Activated T-cell treated with anti-CD3 and anti-CD28 coated beads for 48 hours (primary cell): ENCODE measurements around the gene SGK1.
"Not testable (repeated sequence)": the region's sequence is repeated elsewhere in the genome, so short reads cannot be mapped to it uniquely, and the experiment has no call there.

ENCODE experiments used
- DNase-seq: peaks from one replicate; pipeline ENCODE4 v3.0.0-alpha.2; 2020; ENCODE audit warnings: low read depth

SGK1 gene

GRCh38 chr6:134328138-134328537 lies 10.2 kb upstream of the SGK1 start:
- no peak for DNase-seq

DNA sequence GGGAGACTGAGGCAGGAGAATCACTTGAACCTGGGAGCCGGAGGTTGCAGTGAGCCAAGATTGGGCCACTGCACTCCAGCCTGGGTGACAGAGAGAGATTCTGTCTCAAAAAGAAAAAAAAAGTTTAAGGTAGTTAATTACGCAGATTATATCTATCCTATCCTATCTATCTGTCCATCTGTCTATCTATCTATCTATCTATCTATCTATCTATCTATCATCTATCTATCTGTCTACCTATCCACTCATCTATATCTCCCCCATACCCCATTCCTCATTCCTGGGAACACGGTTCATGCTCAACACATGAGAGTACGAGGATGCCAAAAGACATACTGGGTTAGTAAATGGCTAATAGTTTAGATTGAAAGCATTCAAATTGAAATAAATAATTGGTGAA lies 8.3 kb upstream of the SGK1 start:
- DNase-seq: not testable (repeated sequence)

DNA sequence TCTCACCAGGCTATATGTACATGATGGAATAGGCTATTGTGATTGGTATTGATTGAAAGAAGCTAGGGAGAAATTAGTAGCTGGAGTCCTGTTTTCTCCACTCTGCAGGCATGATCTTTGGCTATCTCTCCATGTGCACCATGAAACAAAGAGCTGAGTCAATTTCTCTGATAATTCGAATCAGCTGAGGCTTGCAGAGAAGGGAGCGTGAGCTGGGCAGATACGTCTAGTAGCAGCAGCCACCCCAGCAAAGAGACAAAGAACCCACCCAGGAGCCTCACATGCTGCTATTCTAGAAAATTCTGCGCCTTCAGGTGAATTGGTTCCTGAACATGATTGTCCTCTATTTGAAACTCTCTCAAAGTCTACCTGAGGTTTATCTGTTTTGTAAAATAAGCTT lies 6.9 kb upstream of the SGK1 start:
- DNase-seq: no peak

DNA sequence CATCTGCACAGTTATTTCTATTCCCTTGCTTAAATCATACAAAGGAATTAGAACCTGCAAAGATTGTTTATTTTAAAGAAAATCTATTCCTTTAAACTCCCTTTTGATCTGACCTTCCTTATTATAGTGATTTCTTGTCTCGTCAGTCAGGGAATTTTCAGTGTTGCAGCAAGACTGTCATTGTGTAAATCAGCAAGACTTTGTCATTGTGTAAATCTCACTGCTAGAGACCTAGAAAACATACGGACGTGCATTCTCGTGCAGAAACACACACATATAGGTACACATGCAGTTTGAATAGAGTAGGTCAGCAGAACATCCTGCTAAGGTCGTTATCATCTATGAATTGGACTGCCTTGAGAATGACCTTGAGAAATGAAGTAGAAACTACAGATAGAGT lies 6.2 kb upstream of the SGK1 start:
- no peak for DNase-seq

- DNase-seq: no peak
These were observed 5.8 kb upstream of the SGK1 start for GRCh38 chr6:134323698-134324097.

- no peak for DNase-seq
These were observed 5.4 kb upstream of the SGK1 start for GRCh38 chr6:134323294-134323693.

DNA sequence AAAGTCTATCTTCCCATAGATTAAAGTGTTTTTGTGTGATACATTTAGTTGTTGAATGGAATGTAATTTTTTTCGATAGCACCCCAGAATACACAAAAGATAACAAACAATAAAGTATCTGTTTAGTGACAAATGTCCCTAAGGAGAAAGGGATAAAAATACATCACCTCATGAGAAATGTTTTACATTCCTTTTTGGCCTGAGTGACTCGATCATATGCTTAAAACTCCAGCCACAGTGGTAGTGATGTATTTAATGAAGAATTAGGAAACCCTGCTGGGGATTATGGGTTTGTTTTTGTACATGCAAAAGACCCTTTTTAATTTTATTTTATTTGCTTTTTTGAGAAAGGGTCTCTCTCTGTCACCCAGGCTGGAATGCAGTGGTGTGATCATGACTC lies 4.3 kb upstream of the SGK1 start:
- DNase-seq: no peak

GRCh38 chr6:134321246-134321645 lies 3.3 kb upstream of the SGK1 start:
- no peak for DNase-seq

- DNase-seq: not testable (repeated sequence)
These were observed 1.8 kb upstream of the SGK1 start for GRCh38 chr6:134319686-134320085.

DNA sequence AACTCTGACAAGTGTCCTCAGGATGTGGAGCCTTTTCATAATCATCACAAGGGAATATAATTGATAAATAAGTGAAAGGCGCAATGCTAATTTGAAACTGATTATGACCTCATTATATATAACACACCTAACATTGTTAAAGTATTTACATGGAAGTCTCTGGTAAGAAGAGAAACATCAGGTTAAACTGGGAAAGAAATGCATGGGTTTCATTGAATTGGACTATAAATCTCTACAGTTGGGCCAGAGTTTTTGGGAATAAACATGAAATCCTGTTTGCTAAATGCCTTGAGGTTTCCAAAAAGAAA lies 1.0 kb upstream of the SGK1 start:
- no peak for DNase-seq

GRCh38 chr6:134318236-134318973 lies 493 bp upstream of the SGK1 start:
- no peak for DNase-seq

DNA sequence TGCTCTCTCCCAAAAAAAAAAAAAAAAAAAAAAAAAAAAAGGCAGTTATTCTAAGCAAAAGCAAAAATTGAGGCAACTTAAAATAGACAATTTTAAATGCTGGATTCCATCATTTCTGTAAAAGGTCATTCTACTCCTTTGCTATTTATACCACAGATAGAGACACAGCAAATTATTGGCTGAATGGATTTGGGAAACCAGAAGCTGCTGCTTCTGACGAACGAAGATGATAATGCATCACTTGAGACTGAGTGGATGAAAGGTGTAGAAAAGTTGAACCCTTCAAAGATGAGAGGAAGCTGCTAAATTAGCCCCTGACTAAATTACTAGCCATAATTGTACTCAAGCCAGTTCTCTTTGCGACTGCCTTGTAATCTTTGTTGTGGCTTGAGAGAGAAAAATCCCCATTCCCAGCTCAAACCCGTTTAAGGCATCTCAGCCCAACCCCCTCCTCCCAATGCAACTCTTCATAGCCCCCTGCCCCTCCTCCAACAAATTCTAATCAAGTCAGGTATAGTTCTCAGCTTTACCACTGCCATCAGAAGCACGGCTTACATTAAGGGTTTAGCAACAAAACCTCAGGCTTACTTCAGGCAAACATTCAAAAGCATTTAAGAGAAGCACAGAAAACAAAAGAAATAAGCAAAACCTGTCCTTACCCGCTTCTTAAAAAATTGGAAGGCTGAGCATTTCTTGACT lies 1.0 kb downstream of the SGK1 start:
- DNase-seq: no peak

DNA sequence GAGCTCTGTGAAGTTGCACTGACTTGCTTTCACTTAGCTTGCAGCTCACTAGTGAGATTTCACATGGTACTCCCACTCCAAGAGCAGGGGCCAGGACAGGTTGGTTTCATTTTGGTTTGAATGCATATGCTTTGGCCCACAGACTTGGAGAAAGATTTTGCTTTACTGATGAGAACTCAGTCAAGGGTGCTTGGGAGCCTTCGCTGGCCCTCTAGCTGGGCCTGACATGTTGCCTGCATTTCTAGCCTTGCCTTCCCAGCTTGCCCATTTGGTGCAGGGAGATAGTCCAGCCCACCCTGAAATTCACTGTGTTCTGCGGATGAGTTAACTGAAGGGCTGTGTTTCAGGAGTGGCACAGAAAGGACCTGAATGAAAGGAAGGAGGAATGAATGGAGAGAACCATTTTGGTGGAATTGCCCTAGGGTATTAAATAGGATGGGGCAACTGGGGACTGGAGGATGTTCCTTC lies 1.9 kb downstream of the SGK1 start:
- no peak for DNase-seq

DNA sequence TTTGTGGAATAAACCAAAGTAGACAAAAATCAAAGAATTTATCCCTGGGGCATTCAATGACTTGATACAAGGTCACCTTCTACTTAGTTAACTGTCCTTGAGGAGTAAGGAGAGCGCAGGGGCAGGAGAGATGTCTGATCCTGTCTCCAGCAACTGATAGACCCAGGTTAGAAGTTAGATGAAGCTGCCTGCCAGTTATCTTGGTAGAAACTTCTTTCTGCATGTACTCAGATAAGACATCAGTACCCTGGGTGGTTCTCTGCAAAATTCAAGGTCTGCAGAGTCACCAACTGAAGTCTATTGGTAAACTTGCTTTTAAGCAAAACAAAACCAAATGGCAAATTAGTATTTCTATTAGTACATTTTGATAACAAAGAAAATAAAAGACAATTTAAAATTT lies 2.7 kb downstream of the SGK1 start:
- DNase-seq: no peak

GRCh38 chr6:134314006-134314821 lies 3.7 kb downstream of the SGK1 start:
- DNase-seq: no peak

GRCh38 chr6:134312038-134312660 lies 5.8 kb downstream of the SGK1 start:
- no peak for DNase-seq

DNA sequence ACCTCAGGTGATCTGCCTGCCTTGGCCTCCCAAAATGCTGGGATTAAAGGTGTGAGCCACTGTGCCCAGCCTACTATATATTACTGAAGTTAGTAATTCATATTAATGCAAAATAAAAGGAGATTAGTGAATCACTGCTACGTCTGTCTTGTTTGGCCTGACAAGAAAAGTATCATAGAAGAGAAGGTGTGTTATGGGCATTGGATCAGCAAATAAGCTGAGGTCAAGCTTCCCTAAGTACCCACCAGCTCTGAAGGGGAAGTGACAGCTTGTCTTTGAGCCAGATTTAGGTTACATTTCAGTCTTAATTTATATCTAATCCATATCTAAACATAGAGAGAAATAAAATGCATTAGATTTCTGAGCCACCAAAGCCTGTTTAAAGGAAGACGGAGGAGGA lies 7.1 kb downstream of the SGK1 start:
- no peak for DNase-seq

- DNase-seq: no peak
These were observed 7.8 kb downstream of the SGK1 start for GRCh38 chr6:134309983-134310605.

- DNase-seq: no peak
These were observed 8.7 kb downstream of the SGK1 start for GRCh38 chr6:134309227-134309626.

DNA sequence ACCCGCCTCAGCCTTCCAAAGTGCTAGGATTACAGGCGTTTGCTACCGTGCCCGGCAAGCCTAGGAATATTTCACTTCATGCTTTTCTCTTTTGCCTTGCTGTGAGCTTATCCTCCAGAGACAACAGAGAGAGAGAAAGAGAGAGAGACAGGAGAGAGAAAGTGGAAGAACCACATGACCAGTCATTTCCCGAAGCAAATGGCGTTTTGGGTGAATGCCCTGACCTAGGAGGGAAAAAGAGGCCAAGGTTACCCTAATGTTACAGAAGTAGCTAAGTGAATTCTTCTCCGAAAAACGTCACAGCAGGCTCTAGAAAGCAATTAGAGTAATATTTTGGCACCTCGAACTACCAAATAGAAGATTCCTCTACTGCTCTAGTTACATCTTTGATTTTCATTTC lies 9.1 kb downstream of the SGK1 start:
- no peak for DNase-seq

GRCh38 chr6:134307870-134308269 lies 10.0 kb downstream of the SGK1 start:
- no peak for DNase-seq

DNA sequence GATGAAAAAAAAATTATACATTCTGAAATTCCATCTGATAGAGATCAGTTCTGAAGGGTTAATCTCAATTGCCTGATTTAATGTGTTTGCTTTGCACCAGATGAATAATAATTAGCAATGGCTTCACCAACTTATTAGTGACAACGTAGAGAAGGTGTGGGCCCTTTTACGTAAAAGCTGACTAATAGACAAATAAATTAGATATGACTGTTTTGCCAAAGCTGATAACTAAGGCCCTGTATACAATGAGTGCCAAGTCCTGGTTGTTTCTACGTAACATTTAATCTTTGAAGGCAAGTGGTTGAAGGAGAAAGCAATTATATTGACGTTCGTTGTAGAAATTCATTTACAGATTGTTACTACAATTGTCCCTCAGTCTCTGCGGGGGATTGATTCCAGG lies 10.8 kb downstream of the SGK1 start:
- DNase-seq: no peak
